ENCODE results near the gene OLA1.

The OLA1 gene

GRCh38 chr2:174120346-174120745 is 128.0 kb downstream of the OLA1 start:
- no peak for DNase-seq (ENCODE audit: low read depth)

- DNase-seq (ENCODE audit: low read depth), result peak; percentile 84
These were observed 130.1 kb downstream of the OLA1 start for GRCh38 chr2:174117951-174118930.

- no peak for DNase-seq (ENCODE audit: low read depth)
These were observed 136.3 kb downstream of the OLA1 start for GRCh38 chr2:174112073-174112472.

- DNase-seq (ENCODE audit: low read depth), result no peak
These were observed 139.8 kb downstream of the OLA1 start for GRCh38 chr2:174108579-174108978.

- DNase-seq (ENCODE audit: low read depth), result no peak
These were observed 141.6 kb downstream of the OLA1 start for GRCh38 chr2:174106736-174107135.

- no peak for DNase-seq (ENCODE audit: low read depth)
These were observed 153.8 kb downstream of the OLA1 start for GRCh38 chr2:174094542-174094941.

GRCh38 chr2:174090476-174090875 is 157.9 kb downstream of the OLA1 start:
- no peak for DNase-seq (ENCODE audit: low read depth)

GRCh38 chr2:174088706-174089460 is 159.4 kb downstream of the OLA1 start:
- no peak for DNase-seq (ENCODE audit: low read depth)

- no peak for DNase-seq (ENCODE audit: low read depth)
These were observed 161.6 kb downstream of the OLA1 start for GRCh38 chr2:174086708-174087107.

- DNase-seq (ENCODE audit: low read depth), result no peak
These were observed 162.6 kb downstream of the OLA1 start for GRCh38 chr2:174085781-174086180.

- no peak for DNase-seq (ENCODE audit: low read depth)
These were observed 164.4 kb downstream of the OLA1 start for GRCh38 chr2:174083843-174084458.

- peak; percentile 69 for DNase-seq (ENCODE audit: low read depth)
These were observed 167.6 kb downstream of the OLA1 start for GRCh38 chr2:174080672-174081121.

- peak; percentile 16 for DNase-seq (ENCODE audit: low read depth)
These were observed 170.1 kb downstream of the OLA1 start for GRCh38 chr2:174078275-174078674.

GRCh38 chr2:174076975-174077374 is 171.4 kb downstream of the OLA1 start:
- no peak for DNase-seq (ENCODE audit: low read depth)

GRCh38 chr2:174076040-174076439 is 172.3 kb downstream of the OLA1 start:
- no peak for DNase-seq (ENCODE audit: low read depth)

- DNase-seq (ENCODE audit: low read depth), result no peak
These were observed 173.5 kb downstream of the OLA1 start for GRCh38 chr2:174074831-174075230.

GRCh38 chr2:174072857-174073256 is 175.5 kb downstream of the OLA1 start:
- no peak for DNase-seq (ENCODE audit: low read depth)

GRCh38 chr2:174072069-174072468 is 176.3 kb downstream of the OLA1 start:
- DNase-seq (ENCODE audit: low read depth), result no peak

- DNase-seq (ENCODE audit: low read depth), result no peak
These were observed 177.0 kb downstream of the OLA1 start for GRCh38 chr2:174071321-174071720.

GRCh38 chr2:174070281-174070680 is 178.1 kb downstream of the OLA1 start:
- DNase-seq (ENCODE audit: low read depth), result no peak

- no peak for DNase-seq (ENCODE audit: low read depth)
These were observed 180.5 kb downstream of the OLA1 start for GRCh38 chr2:174067815-174068214.

GRCh38 chr2:174066871-174067270 is 181.5 kb downstream of the OLA1 start:
- DNase-seq (ENCODE audit: low read depth), result no peak
